IPS DF 6.9 (cell line): ENCODE measurements around the gene ABCC12.

ENCODE experiments used
- DNase-seq: peaks from one replicate; pipeline ENCODE4 v3.0.0-alpha.2; 2013; ENCODE audit warnings: low read depth, low spot score
- H3K27ac ChIP-seq: one replicate; pipeline ENCODE4 v1.5.1; 2013; ENCODE audit warnings: low read length, control low read depth
- H3K27me3 ChIP-seq: 2 replicates; pipeline ENCODE4 v1.6.1; 2013; ENCODE audit warnings: mild to moderate bottlenecking, low read length; ENCODE audit not compliant: control insufficient read depth, insufficient read depth
- H3K36me3 ChIP-seq: 2 replicates; pipeline ENCODE4 v1.6.1; 2013; ENCODE audit warnings: low read length; ENCODE audit not compliant: control insufficient read depth, insufficient read depth
- H3K4me1 ChIP-seq: 2 replicates; pipeline ENCODE4 v1.6.1; 2013; ENCODE audit warnings: low read length; ENCODE audit not compliant: control insufficient read depth, insufficient read depth
- H3K4me3 ChIP-seq: 2 replicates; pipeline ENCODE4 v1.5.1; 2013; ENCODE audit warnings: mild to moderate bottlenecking, low read length
- H3K9me3 ChIP-seq: 2 replicates; pipeline ENCODE4 v1.6.1; 2013; ENCODE audit warnings: low read length, inconsistent platforms; ENCODE audit not compliant: control insufficient read depth, insufficient read depth
- WGBS: extraction: QIAGEN DNeasy Blood & Tissue Kit; methylation state at CpG from one replicate; pipeline ENCODE4 v1.1.7; 2013; ENCODE audit warnings: mixed read lengths, missing lambda C conversion rate; ENCODE audit not compliant: insufficient read length, insufficient coverage; 5-methylcytosine and 5-hydroxymethylcytosine counted together

ABCC12 gene

DNA sequence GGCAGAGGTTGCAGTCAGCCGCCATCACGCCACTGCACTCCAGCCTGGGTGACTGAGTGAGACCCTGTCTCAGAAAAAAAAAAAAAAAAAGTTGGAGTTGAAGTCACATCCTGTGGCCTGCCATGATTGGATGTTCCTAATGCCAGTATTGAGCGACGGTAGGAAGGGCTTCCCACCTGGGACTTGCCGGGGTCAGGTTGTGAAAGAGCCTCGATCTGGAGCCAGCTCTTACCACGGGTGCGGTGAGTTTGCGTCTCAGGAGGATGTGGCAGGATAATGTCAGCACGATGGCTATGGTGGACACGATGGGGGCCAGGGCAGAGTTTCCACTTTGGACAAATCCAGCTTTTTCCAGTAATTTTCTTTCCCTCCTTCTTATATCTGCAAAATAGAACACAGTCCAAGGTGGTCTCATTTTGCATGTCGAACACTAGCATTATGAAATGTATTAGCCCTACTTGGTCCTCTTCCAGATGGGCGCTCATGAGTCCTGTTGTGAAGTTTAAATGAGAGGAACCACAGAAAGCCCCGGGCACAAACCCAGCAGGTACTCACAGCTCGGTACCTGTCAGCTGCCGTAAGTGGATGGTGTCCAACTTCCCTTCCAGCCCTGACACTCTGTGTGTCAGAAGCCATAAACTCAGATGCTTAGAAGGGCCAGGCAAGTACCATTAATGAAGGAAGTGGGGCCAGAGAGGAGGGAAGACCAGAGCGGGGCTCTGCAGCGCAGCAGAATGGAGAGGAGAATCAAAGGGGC, 22.2 kb downstream of the ABCC12 start:
- Histone ChIP-seq H3K36me3 (no peaks in the 10 kb centered on the region), H3K4me1 (peaks cover 2% of the 10 kb centered on the region; the same call in 1 of the 2 replicates), H3K9me3 (no peaks in the 10 kb centered on the region), H3K27ac (no peak overlapping the region), H3K4me3 (no peak overlapping the region), H3K27me3 (no peaks in the 10 kb centered on the region)
- no CpG with 5 or more reads among the region's 18 CpGs for WGBS
- DNase-seq: no peak

DNA sequence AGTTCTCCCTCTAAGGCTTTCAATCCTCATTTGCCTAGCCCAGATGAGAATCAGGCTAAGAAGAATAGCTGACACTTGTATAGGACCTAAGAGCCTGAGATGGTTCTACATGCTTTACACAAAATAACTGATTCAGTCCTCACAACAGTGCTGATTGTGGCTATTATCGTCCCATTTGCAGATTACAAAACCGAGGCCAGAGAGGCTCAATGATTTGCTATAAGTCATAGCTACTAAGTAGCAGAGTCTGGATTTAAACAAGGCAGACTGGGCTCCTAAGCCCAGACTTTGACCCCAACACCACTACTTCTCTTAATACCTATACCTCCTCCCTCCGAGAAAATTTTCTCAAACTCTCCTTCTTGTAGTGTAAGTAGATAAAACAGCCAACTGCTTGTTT, 23.1 kb downstream of the ABCC12 start:
- no peak overlapping the region for H3K4me3 ChIP-seq
- no peaks in the 10 kb centered on the region for H3K9me3 ChIP-seq
- no peaks in the 10 kb centered on the region for H3K27me3 ChIP-seq
- no peaks in the 10 kb centered on the region for H3K4me1 ChIP-seq
- WGBS: no CpG with 5 or more reads among the region's 3 CpGs
- no peaks in the 10 kb centered on the region for H3K36me3 ChIP-seq
- no peak for DNase-seq
- no peak overlapping the region for H3K27ac ChIP-seq

DNA sequence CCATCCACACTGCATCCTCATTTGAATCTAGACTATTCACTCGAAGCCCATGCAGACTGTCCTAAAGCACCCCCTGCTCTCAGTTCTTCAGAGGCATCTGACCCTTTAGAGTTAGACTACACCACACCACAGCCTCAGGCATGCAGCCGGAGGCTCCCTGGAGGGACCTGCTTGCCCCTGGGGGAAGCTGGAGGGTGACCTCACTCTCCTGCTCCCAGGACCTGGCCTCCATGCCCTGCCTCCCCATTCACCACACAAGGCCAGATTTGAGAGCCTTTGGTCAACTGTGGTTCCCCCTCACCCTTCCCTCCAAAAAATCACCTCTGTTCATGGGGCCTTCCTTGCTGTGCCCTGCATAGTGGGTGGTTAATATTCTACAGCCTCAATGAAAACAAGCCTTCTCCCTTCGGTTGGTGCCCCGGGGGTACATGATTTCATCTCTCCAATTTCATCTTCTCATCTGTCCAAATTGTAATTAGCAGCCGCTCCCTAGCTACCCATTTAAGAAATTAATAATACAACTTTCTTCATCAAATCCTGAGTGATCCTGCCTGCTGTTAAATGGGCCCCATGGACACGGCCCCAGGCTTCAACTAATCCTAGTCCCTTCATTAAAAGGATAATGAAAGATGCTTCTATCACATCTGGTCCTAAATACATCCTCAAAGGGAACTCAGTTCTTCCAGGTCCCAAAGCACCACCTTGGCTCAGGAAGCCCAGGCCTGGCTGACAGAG, 24.4 kb downstream of the ABCC12 start:
- no peaks in the 10 kb centered on the region for H3K9me3 ChIP-seq
- H3K27me3 ChIP-seq: no peaks in the 10 kb centered on the region
- H3K4me1 ChIP-seq: no peaks in the 10 kb centered on the region
- no peak overlapping the region for H3K27ac ChIP-seq
- DNase-seq: no peak
- WGBS: no CpG with 5 or more reads among the region's 6 CpGs
- no peak overlapping the region for H3K4me3 ChIP-seq
- no peaks in the 10 kb centered on the region for H3K36me3 ChIP-seq

DNA sequence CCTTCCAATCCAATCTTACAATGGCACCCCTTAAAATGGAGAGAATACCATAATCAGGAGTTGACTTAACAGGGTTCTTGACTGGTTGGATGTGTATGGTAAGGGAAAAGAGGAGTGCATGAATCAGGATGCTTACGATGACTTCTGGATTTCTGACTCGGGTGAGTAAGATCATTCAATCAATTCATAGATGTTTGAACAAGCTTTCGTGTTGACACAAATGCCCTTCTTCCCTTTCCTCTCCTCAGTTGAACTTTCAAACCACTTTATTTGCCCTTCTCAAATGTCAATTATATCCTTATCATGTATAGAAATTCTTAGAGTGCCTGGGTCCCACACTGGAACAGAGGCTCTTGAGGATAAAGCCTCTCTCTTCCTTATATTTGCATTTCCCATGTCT, 25.9 kb downstream of the ABCC12 start:
- WGBS: no CpG with 5 or more reads among the region's 3 CpGs
- Histone ChIP-seq H3K27me3 (no peaks in the 10 kb centered on the region), H3K36me3 (no peaks in the 10 kb centered on the region), H3K4me1 (no peaks in the 10 kb centered on the region), H3K27ac (no peak overlapping the region), H3K4me3 (no peak overlapping the region), H3K9me3 (no peaks in the 10 kb centered on the region)
- DNase-seq: no peak

DNA sequence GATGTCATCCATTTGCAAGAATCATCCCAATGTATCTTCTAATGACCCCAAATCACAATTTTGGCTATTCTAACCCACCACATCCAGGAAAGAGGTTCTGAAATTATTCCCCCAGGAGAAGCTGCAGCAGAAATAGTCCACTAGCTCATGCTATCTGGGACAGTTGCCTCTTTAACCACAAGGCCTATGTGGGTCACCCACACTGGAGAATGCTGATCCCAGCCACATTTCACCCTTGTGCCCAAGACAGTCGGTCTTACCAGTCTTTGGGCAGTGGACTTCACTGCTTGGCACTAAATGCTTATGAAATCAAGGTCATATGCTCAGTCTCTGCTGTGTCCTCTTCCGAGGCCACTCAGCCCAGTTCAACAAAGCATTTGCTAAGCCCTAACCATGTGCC, 27.0 kb downstream of the ABCC12 start:
- no peaks in the 10 kb centered on the region for H3K27me3 ChIP-seq
- DNase-seq: no peak
- WGBS: no CpG with 5 or more reads among the region's 2 CpGs
- H3K4me1 ChIP-seq: no peaks in the 10 kb centered on the region
- no peak overlapping the region for H3K4me3 ChIP-seq
- H3K9me3 ChIP-seq: no peaks in the 10 kb centered on the region
- H3K27ac ChIP-seq: no peak overlapping the region
- no peaks in the 10 kb centered on the region for H3K36me3 ChIP-seq

DNA sequence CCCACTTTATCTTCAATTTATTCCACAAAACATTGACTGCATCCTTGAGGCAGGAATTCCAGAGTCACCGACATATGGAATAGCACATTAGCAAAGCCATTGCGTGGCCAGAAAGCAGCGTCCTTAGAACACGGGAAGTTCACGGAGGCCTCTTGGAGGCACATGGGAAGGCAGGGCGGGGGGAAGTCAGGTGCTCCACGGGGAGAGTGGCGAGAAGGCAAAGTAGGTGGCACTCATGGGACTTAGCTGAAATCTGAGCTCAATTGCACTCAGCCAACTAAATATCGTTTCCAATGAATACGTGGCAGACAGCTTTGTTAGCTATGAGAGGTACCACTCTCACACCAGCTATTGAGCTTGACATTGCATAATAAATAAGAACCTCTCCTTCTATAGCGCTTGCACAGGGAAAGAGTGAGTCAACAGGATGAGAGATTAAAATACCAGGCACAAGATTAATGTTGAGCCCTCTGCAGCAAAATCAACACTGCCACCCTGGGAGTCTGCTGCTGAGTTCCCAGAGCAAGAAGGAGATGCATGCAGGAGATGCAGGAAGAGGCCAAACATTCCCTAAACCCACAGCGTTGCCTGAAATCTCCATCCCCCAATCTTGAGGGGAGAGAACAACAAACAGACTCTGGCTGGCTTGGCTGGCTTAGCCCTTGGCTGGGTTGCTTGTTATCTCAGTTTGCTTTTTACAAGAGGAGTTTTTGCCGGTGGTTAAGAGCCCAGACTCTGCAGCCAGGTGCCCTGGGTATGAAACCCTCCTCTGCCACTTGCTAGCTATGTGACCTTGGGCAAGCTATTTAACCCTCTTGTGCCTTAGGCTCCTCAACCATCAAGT, 28.8 kb downstream of the ABCC12 start:
- no peak overlapping the region for H3K27ac ChIP-seq
- no CpG with 5 or more reads among the region's 13 CpGs for WGBS

DNA sequence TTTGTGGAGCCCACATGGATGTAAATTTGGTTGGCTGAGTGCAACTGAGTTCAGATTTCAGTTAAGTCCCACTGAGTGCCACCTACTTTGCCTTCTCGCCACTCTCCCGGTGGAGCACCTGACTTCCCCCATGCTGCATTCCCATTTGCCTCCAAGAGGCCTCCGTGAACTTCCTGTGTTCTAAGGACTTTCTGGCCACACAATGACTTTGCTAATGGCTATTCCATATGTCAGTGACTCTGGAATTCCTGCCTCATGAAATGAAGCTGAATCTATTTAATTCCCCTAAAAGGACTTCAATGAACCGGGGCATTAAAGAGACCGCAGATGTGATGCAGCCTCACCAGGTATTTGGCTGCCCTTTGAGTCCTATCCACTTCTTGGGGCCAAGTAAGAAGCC, 29.9 kb downstream of the ABCC12 start:
- H3K9me3 ChIP-seq: no peaks in the 10 kb centered on the region
- DNase-seq: no peak
- no CpG with 5 or more reads among the region's 5 CpGs for WGBS
- no peaks in the 10 kb centered on the region for H3K27me3 ChIP-seq
- no peak overlapping the region for H3K4me3 ChIP-seq
- H3K4me1 ChIP-seq: no peaks in the 10 kb centered on the region
- H3K36me3 ChIP-seq: no peaks in the 10 kb centered on the region
- no peak overlapping the region for H3K27ac ChIP-seq

More for the DNA sequence above, 28.8 kb downstream of the ABCC12 start:
- no peaks in the 10 kb centered on the region for H3K27me3 ChIP-seq
- H3K4me1 ChIP-seq: no peaks in the 10 kb centered on the region
- no peak for DNase-seq
- no peak overlapping the region for H3K4me3 ChIP-seq
- no peaks in the 10 kb centered on the region for H3K9me3 ChIP-seq
- H3K36me3 ChIP-seq: no peaks in the 10 kb centered on the region

DNA sequence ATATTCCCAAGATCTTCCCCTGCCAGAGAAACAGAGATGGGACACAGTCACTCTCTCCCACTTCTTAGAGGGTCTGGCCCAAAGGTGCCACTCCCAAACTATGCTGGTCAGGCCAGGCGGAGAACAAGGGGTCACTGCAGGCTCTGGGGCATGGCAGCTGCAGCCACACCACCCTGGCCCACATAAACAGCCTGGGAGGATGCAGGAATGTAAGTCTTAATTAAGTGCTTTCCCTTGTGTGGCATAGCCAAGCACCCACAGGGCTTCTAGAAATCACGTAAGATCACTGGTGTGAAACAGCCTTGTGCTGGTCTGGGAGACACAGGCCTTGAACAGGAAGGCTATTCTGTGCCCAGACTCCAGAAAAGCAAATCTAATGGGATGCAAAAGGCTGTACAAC, 31.5 kb downstream of the ABCC12 start:
- no peak overlapping the region for H3K4me3 ChIP-seq
- no peaks in the 10 kb centered on the region for H3K9me3 ChIP-seq
- WGBS: no CpG with 5 or more reads among the region's 2 CpGs
- H3K27me3 ChIP-seq: no peaks in the 10 kb centered on the region
- no peaks in the 10 kb centered on the region for H3K36me3 ChIP-seq
- no peak for DNase-seq
- H3K4me1 ChIP-seq: no peaks in the 10 kb centered on the region
- no peak overlapping the region for H3K27ac ChIP-seq

DNA sequence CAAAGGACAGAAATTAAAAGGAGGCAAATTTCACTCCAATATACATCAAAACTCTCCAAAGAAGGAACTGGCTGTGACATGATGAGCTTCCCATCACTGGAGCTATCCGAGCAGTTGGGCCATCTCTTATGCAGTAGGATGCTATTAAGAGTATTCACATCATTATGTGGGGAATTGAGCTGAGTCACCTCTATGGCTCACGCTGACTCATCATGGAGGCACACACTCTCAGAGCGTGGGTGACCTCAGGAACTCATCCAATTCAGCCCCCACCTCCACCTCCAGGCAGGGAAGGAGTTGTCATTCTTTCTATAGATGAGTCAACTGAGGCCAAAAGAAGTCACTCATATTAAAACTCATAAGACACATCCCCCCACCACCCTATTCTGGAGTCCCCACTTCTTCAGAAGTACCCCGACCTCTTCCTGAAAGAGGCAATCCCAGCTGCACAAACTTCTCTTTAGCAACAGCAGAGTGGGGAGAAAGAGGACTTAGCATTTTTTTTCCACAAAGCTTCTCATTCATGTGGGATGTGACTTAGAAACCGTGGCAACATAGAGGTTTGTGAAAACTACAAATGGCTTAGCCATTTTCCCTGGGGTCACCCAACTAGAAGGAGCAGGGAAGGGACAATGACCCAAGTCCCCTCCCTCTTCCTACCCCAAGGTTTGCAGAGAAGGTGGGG, 32.5 kb downstream of the ABCC12 start:
- H3K36me3 ChIP-seq: no peaks in the 10 kb centered on the region
- WGBS: no CpG with 5 or more reads among the region's 5 CpGs
- no peak overlapping the region for H3K27ac ChIP-seq
- no peak overlapping the region for H3K4me3 ChIP-seq
- H3K9me3 ChIP-seq: no peaks in the 10 kb centered on the region
- no peaks in the 10 kb centered on the region for H3K27me3 ChIP-seq
- H3K4me1 ChIP-seq: no peaks in the 10 kb centered on the region
- DNase-seq: no peak

DNA sequence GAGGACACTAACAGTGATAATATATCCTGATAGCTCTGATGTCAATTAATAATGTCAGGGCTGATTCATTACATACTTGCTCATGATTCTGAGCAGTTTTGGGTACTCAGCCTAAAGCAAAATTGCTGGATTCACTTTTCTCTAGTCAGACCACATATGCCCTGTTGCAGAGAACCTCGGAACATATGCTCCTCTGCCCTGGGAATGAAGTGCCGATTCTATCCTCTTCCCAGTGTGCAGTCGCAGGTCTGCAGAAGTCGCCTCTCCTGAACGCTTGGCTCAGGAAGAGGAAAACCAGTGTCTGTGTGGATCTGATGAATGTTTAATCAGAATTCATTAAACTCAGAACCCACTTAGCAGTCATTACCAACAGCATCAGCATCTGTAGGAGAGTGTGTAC, 34.5 kb downstream of the ABCC12 start:
- no peaks in the 10 kb centered on the region for H3K27me3 ChIP-seq
- H3K27ac ChIP-seq: no peak overlapping the region
- peaks cover 2% of the 10 kb centered on the region; the same call in 1 of the 2 replicates for H3K4me1 ChIP-seq
- no peak overlapping the region for H3K4me3 ChIP-seq
- H3K36me3 ChIP-seq: no peaks in the 10 kb centered on the region
- H3K9me3 ChIP-seq: no peaks in the 10 kb centered on the region
- DNase-seq: no peak
- no CpG with 5 or more reads among the region's 5 CpGs for WGBS
